Stimulated activated CD4-positive, alpha-beta T cell treated with anti-CD3 and anti-CD28 coated beads, Interleukin-1b, Interleukin-23, amount 100 ng/mL, for 48 hours (primary cell): Measurements from ENCODE around the gene ARHGEF35.
"Not testable (repeated sequence)": the region's sequence is repeated elsewhere in the genome, so short reads cannot be mapped to it uniquely, and the experiment has no call there.

ENCODE experiments used
- DNase-seq: peaks from one replicate; pipeline ENCODE4 v3.0.0-alpha.2; 2020

Gene ARHGEF35

DNA sequence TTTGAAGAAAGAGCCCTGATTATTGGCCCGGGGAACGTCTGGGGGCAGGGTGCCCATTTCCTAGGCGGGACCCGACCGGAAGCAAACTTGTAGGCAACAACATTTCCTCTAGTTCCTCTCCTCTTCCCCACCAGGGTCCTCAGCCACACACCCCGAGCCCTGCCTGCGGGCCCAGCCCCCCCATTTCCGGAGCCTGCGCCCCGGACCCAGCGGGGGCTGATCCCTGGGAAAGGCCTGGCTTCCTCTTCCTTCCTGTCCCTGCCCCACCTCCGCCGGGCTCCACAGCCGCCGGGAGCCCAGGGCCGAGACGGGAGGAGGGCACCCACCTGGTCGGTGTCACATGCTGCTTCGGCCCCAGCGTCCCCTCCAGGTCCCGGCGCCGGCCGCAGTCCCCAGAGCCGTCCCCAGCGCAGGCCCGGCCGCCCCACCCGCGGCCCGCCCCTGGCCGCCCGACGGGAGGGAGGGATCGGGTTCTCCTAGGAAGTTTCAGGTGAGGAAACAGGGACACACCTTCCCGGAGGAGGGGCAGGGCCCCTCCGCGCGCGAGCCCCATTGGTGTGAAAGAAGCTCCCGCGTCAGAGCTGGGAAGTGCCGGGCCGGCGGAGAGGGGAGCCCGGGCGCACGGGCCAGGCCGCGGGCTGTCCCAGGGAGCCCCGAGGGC is at the start of gene ARHGEF35:
Gene ARHGEF35, minus strand, starts transcription at position 622 of the 661 bp plus-strand sequence. CDS start 7,450 bp downstream, outside the sequence.
- not testable (repeated sequence) for DNase-seq

DNA sequence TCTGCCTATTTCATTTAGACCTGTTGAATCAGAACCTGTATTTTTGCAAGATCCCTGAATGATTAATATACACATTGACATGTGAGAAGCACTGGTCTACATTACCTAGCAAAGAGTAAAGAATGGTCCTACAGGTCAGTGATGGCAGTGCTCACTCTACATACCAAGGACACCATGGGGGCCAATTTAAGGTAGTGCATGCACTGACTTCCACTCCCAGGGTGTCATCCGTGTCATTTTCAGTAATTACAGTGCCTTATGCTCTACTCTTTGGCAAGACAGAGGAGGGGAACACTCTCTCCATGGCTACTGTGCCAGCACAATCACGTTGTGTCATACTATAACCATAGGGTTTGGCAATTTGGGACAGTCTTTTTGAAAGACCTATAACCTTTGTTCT is 49.7 kb upstream of the ARHGEF35 start:
- not testable (repeated sequence) for DNase-seq

DNA sequence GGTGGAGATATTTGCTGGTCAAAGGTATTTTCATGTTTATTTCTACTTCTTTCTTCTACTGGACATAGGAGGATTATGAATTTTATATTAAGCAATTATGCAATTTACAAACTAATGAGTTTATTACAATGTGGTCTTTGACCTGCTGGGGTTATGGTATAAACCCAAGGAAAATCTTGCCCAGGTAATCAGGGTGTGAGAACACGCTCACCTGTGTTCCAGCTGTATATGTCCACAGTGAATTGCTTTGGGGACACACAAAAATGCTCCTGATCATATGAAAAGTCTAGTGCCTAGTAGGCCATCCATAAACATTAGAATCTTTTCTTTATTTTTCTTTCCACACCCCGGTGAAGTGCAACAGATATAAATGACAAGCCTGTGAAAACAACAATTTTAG is 43.7 kb upstream of the ARHGEF35 start, which contains the start of gene OR2A42:
Gene OR2A42, minus strand, starts transcription at position 241 of the 400 bp plus-strand sequence. CDS start 6,762 bp downstream, outside the sequence.
- not testable (repeated sequence) for DNase-seq

DNA sequence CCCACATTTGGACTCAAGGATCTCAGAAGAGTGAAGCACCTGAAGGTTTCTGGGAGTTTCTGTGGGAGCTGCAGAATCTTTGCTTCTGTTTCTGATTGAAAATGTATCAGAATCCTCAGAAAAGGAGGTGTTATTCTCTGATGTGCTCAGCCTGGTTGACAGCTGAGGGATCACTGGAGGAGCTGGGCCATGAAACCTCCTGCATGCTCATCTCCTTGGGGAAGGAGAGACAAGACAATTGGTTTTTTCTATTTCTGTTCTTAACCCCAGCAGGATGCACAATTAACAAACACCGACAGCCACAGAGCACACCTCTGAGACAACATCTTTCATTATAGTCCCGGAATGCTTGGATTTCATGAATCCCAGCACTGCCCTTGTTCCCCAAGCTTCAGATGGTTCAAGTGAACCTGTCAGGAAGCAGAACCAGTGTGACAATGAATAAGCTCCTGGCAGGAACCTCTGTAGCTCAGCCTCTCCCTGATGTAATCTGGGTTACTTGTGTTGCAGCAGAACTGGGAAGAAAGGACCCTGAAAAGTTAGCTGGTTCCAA is 43.0 kb upstream of the ARHGEF35 start:
- DNase-seq = not testable (repeated sequence)

DNA sequence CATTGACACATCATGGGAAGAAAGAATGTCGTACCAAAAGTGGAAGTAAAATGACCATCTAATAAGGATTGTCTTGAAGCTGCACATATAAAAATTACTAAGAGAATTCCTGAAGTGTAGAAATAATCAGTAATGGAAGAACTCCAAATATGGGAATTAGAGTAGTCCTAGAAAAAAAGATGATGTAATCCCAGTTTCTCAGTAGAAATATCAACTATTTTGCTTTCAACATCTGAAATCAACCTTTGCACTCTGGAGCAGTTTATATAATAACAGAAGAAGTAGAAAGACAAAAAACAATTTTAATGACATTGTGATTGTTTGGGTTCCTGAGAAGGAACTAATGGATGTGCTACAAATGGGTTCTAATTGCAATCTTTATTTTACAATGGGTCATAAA is 37.4 kb upstream of the ARHGEF35 start:
- not testable (repeated sequence) for DNase-seq

DNA sequence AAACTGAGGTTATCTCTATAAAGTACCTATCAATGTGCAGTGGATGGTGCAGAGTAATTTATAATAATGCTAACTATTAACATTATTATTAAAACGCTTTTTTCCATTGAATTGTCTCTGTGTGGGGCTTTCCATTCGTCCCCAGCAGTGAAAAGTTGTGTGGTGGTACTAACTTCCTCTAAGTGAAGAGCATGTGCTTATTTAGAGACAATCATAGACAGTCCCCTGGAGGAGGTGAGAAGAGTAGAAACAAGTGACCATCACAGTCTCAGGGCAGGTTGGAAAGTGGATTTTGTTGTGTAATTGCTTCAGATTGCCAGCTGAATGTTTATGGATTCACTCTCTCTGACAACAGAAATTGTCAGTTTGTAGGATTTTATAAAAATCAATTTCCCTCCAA is 35.4 kb upstream of the ARHGEF35 start:
- not testable (repeated sequence) for DNase-seq

DNA sequence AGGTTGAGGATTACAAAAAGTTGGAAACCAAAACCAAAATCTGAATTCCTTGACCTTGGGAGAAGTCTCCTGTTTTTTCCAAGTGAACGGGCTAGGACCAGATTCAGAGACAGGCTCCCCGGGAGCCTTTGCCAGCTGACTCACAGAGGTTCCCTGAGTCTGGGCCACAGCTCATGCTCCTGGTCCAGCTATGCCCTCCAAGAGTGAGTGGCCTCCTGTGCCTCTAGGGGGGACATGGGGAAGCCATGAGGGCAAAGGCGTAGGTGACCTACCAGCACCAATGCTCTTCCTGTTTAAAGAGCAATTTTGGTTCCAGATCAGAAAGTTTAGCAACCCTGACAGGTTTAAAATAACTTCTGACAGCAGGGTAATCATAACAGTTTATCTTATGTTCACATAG is 33.2 kb upstream of the ARHGEF35 start:
- not testable (repeated sequence) for DNase-seq

DNA sequence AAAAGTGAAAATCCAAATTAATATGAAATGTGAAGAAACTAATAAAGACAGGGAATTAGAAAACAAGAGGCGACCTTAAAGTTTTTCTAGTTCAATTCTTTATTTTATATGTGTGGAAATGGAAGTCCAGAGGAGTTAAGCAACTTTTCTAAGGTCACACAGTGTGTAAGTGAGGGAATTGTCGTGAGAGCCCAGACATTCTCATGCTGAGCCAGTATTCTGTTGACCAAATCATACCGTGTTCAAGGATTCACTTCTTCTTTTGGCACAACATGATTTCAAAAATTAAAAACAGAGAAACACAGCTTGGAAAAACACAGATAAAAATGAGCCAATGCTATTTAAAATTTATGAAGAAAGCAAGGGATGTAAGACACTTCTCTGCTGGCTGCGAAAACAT is 31.2 kb upstream of the ARHGEF35 start:
- not testable (repeated sequence) for DNase-seq

DNA sequence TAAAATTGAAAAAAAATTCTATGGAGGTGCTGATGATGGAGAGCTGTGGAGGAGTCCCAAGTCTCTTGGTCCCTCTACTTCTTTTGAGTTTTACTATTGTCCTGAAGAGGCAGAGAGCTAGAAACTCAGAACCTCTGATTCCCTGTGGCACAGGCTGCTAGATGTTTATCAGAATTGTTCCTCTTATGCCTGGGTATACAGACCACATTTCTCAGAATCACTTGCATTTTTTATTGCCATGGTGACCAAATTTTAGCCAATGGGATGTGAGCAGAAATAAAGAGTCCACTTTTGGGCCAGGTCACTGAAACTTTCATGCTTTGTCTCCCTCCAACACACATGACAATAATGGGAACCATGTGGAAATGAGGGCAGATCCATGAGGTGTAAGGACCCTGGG is 28.0 kb upstream of the ARHGEF35 start:
- not testable (repeated sequence) for DNase-seq

DNA sequence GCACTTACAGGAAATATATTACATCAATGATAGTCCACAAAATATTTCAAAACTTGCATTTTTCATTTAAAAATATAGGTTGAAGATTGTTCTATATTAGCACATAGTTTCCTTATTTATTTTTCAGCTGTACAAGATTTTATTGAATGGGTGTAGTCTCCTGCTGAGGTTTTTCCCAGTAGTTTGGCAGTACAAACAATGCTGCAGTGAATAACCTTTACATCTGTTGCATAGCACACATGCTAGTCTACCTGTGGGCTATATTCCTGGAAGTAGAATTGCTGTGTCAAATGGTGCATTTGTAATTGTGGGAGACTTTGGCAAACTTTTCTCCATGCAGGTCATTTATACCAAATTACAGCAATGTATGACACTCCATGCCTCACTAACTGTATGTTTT is 24.9 kb upstream of the ARHGEF35 start:
- DNase-seq = not testable (repeated sequence)

DNA sequence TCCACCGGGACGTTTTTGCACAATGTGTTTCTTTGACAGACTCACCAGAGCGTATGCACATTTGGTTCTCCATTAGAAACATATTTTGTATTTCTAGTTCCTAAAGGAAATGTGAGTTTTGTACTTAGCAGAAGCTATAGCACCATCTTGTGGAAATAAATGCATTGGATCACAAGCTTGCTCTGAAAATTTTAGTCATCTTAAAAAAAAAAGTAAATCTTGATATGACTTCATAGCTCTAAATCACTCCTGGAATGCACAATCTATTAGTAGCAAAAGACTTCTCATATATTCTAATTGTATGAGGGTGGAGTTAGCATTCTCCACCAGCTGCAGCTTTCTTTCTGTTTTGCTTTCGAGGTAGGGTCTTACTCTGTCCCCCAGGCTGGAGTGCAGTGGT is 23.5 kb upstream of the ARHGEF35 start:
- DNase-seq = not testable (repeated sequence)

DNA sequence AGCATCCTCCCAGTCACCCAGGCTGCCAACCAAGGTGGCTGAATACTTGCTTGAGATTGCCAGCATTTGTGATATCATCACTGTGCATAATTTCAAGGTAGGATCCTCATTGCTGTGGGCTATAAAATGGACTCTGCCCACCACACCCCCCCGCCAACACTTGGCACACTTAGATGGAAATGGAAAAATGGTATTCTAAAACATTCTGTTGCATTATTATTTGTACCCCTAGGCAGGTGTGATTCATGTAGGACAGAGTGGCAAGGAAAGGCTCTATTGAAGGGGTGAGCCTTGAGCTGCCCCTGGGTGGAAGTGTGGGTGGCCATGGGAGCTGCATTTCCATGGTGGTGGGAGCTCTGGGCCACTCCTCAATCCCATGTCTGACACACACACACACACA is 22.9 kb upstream of the ARHGEF35 start:
- DNase-seq = not testable (repeated sequence)

DNA sequence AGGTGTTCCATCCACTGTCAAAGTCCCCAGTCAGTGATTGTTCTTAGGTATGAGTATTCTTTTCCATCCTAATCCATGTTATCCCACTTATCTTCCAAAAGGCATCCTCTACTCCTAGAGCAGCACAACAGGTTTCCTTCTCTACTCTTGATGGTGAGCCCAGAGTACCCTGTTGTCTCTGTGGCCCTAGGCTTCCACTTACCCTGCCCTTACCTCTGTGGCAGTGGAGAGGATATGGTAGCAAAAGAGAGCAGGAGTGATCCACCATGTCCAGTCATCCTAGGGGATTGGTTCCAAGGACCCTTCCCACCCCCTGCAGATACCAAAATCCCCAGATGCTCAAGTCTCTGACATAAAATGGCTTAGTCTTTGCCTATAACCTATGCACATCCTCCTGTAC is 21.6 kb upstream of the ARHGEF35 start:
- DNase-seq = not testable (repeated sequence)

DNA sequence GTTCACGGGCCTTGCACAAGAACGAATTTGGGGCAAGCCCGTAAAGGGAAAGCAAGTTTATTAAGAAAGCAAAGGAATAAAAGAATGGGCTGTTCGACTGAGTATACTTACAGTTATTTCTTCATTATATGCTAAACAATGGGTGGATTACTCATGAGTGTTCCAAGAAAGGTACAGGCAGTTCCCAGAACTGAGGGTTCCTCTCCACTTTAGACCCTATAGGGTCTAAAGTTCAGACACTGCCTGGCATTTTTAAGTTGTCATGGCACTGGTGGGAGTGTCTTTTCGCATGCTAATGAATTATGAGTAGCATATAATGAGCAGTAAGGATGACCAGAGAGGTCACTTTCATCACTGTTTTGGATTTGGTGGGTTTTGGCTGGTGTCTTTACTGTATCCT is 9.7 kb upstream of the ARHGEF35 start:
- not testable (repeated sequence) for DNase-seq

DNA sequence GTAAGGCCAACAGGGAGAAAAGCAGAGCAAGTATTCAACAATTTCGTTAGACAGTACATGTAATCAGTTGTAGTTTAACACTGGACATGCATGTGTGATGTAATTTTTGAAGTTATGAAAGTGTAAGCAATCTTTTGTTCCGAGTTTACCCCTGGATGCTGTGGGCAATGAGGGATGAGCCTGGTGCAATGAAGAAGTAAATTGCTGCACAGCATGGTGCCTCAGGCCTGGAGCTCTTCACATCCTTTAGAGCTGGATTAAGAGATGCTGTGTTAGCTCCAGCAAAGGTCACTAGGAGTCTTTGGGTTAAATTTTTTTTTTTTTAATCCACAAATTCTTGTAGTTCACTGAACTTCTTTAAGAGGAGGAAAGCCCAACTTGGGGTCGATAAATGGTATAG is 7.5 kb upstream of the ARHGEF35 start:
- DNase-seq = not testable (repeated sequence)

DNA sequence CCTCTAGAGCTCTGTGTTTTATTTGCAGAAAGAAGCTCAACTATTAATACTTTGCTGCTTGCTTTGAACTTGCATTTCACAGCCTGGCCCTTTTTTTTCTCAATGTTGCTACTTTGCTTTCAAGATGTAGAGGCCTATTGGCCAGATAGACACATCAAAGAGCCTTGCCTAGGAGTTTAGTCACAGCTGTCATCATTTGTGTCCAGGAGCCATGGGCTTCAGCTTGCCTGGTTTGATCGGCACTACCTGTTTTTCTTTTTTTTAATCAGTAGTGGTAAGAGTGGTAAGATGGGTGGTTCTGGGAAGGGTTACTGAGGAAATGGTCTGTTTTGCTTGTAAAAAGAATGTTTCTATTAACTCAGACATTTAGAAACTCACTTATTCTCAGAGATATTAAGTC is 6.3 kb upstream of the ARHGEF35 start:
- DNase-seq = not testable (repeated sequence)

DNA sequence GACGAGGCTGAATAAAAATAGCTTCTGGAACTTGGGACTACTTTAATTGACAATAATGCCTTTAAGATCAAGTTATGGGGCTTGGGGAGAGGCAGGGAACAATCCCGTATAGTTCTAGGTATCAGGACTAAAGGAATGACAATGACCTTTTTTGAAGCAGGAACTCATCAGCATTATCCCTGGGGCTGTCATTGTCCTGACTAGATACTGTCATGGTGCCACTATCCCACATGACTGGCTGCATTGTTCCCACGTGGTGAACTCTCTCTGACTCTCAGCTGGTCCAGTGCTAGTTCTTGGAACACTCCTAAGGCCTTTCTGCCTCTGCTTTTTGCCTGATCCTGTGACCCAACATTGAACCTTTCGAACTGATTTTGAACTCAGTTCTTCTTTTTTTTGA is 3.3 kb upstream of the ARHGEF35 start:
- not testable (repeated sequence) for DNase-seq

DNA sequence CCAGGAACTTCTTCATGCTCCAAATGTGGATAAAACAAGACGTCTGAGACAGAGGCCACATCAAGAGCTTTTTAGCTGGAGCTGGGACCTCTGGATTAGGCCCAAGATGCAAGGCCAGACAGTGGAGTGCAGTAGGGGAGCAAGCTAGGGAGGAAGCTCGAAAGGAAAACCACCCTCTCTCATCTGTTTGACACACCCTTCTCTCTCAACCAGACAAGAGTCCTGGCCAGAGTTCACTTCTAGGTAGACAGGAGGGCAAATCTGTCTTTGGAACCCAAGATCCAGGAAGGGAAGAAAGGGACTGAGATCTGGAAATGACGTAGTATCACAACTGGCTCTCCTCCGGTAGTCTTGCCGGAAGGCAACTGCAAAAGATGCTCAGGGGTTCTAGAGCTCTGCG is 1.2 kb downstream of the ARHGEF35 start:
- not testable (repeated sequence) for DNase-seq

DNA sequence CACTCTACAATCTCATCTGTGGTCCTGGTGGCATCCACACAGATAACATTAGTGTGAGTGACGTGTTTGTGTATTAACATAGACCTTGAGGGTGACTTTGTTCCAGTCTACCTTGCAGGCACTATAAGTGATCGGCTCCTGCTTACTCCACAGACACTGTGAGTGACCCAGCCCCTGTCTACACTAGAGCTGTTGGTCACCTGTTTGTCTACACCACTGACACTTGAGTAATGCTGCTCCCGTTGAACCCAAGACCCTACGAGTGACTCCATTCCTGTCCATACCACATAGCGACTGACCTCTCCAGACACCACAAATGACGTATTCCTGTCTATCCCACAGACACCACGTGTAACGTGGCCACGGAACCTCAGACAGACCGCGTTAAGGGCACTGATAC is 1.9 kb downstream of the ARHGEF35 start:
- DNase-seq = not testable (repeated sequence)

DNA sequence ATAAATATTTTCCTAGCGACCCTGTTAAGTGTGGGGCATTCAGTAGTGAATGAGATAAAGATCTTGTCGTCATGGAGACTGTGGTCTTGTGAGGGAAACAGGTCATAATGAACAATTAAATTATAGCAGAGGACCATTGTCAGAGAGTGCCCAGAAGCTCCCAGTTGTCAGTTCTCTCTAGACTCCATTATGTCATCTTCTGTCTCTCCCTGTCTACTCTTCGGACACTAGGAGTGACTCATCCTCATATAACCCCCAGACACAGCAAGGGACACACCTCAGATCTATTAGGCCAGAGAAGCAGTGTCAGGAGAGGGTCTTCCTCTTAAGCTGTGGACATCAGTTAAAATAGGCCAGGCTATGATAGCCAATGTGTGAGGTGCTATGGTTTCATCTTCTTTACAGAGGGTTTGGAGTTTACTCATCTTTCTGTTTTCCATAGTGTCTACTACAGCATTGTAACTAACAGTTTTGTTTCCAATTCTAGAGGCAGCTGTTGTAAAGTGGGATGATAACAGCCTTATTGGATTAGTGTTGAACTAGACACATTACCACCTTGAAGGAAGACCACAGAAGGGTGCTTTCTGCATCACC is 7.0 kb downstream of the ARHGEF35 start:
- not testable (repeated sequence) for DNase-seq

DNA sequence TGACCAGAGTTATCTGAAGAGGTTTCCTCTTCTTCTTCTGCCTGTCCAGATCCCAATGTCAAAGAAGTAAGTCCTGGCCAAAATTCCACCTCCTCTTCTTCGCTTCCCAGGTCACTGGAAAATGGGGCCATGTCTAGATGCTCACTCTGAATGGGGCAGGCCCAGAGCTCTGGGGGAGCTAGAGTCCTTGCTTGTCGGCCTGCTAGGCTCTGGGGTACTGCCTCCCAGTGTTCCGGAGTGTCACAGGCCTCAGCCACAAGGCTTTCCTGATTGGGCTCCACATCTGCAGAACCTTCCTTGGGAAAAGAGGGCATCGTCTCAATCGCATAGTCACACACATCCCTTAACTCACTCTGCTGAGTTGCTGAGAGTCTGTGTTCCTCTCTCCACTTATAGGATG is 7.8 kb downstream of the ARHGEF35 start:
- not testable (repeated sequence) for DNase-seq

DNA sequence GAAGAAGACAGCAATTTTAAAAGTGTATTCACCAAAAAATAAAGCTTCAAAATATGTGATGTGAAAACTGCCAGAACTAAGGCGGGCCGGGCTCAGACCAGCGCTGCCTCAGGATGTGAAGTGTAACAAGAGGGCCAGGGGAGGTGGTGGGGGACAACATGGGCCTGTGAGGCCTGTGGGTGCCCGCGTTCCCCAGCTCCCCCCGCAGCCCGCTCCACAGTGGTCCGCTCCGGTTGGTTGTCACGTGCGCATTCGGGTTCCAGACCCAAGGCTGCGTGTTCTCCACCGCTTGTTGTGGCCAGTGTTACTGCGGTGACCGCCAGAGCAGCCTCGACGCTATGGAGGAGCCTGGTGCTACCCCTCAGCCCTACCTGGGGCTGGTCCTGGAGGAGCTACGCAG is 12.5 kb downstream of the ARHGEF35 start, which contains the start of gene CTAGE4:
Gene CTAGE4, plus strand, starts transcription at position 301 of the 400 bp plus-strand sequence. Its CDS starts 38 bp downstream, at position 339.
- DNase-seq = not testable (repeated sequence)

DNA sequence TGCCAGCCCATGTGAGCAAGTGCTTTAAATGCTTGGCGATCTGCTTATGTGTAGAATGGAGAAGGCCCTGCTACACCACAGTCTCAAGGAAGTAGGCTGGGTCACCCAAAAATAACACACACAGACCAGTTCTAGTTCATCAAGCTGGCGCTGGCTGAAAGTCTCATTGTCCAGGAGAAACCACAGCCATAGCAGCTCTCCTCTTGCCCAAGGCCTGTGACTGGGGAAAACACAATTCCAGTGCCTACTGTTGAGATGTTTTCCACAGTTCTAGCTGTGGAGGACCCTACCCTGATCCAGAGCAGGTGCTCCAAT is 16.5 kb downstream of the ARHGEF35 start:
- not testable (repeated sequence) for DNase-seq
